Heart left ventricle (tissue), 16 donors: ENCODE results near the gene C1orf216. TPM values are rescaled to one million over a fixed set of nuclear protein-coding genes. Genes with fewer than 3 reads are reported as not detected.

Experiments used
- ATAC-seq, 4 donors: fragments of 200-7000 bp; cut with Tn5 transposase; one replicate each; pipeline ENCODE4 v1.9.1; 2020 to 2022; ENCODE audit warnings: moderate library complexity in 4 of 4, mild to moderate bottlenecking in 3 of 4, moderate number of reproducible peaks in 1 of 4
- DNase-seq, 5 donors: peaks; one replicate each; pipeline ENCODE4 v3.0.0-alpha.2; 2020
- H3K27ac ChIP-seq, 12 donors: fragments of 200-600 bp; sonication (generic) in 4 of 12; one replicate each; pipeline versions ENCODE4 v1.5.0 to v1.8.0; 2016 to 2022; ENCODE audit warnings: mild to moderate bottlenecking in 2 of 12
- H3K27me3 ChIP-seq, 9 donors: fragments of 200-600 bp; sonication (generic) in 2 of 9; one replicate each; pipeline versions ENCODE4 v1.5.1 to v1.8.0; 2016 to 2022; ENCODE audit warnings: mild to moderate bottlenecking in 3 of 9
- H3K36me3 ChIP-seq, 9 donors: fragments of 200-600 bp; sonication (generic) in 2 of 9; one replicate each; pipeline versions ENCODE4 v1.5.0 to v1.8.0; 2018 to 2022; ENCODE audit warnings: mild to moderate bottlenecking in 2 of 9
- H3K4me1 ChIP-seq, 12 donors: fragments of 200-600 bp; sonication (generic) in 4 of 12; one replicate each; pipeline versions ENCODE4 v1.5.0 to v1.8.0; 2016 to 2022; ENCODE audit warnings: mild to moderate bottlenecking in 3 of 12
- H3K4me3 ChIP-seq, 12 donors: fragments of 200-600 bp; sonication (generic) in 4 of 12; one replicate each; pipeline versions ENCODE4 v1.5.0 to v1.8.0; 2017 to 2022; ENCODE audit warnings: mild to moderate bottlenecking in 9 of 12, moderate library complexity in 4 of 12
- H3K9me3 ChIP-seq, 12 donors: fragments of 200-600 bp; sonication (generic) in 4 of 12; one replicate each; pipeline versions ENCODE4 v1.5.0 to v1.8.0; 2016 to 2022; ENCODE audit warnings: mild to moderate bottlenecking in 1 of 12
- CTCF ChIP-seq, 12 donors: fragments of 200-600 bp; sonication (generic) in 4 of 12; IDR thresholded peaks; one replicate each; pipeline versions ENCODE4 v1.5.0 to v1.8.0; 2018 to 2022; ENCODE audit warnings: antibody characterized with exemption in 12 of 12, mild to moderate bottlenecking in 5 of 12
- POLR2A ChIP-seq, 2 donors: fragments of 450-650 bp; IDR thresholded peaks; one replicate each; pipeline ENCODE4 v1.6.1; 2017; ENCODE audit warnings: antibody characterized with exemption in 2 of 2, mild to moderate bottlenecking in 2 of 2, moderate library complexity in 2 of 2
- WGBS, 4 donors: extraction: QIAGEN DNeasy Blood & Tissue Kit in 2 of 4; methylation state at CpG; one replicate each; pipeline versions ENCODE4 v1.1.5 to v1.1.7; 2013 to 2018; 5-methylcytosine and 5-hydroxymethylcytosine counted together
- intact Hi-C, 10 donors: fragments of 100-400 bp; cut with DNase I; formaldehyde crosslinking; loops; one replicate each; pipeline versions ENCODE4 v1.11.1 to v1.14.2; 2022
- polyA plus RNA-seq, 2 donors: library from polyadenylated mRNA; stranded (reverse); fragments of 200-250 nt; gene quantifications; one replicate each; pipeline ENCODE4 v1.2.3, GENCODE V29; 2013
- total RNA-seq, 9 donors: library from RNA; depleted of rRNA in 2 of 9; stranded (reverse); fragments of >200 nt in 2 of 9; fragmentation: NEBNext Ultra II Directional in 3 of 9; extraction: Animal tissue kit (Norgen Biotek cat#: 25700) in 3 of 9; gene quantifications; one replicate each; pipeline versions ENCODE4 v1.1.0 to v1.2.4, GENCODE V29; 2016 to 2023
- donor health status: ischemic (EF 13 %, LVEDD 7.1; RV severe dilation, severe dysfunction).
- donor health status: healthy with polysubstance abuse.
- donor health status: DM: no; HTN: yes; CAD: no.
- donor health status: DM: no; HTN: no; CAD: no.
- donor health status: ischemic (EF 25% LVEDD 6.9; RV normal size, moderate dysfunction).
- donor health status: ischemic (EF 25% LVEDD 5.7; RV mildly dilated, moderate dysfunction).
- donor health status: healthy.
- donor health status: DM: yes; HTN: yes; CAD: no.
- donor health status: ischemic (EF 35%, LVEDD 5.7; RV mildly dilated, moderate dysfunction).
- donor health status: nonischemic (EF 11% LVEDD 7.7; RV severe dilation, severe dysfunction).
- donor health status: DM: yes; HTN: yes; CAD: no.
- donor health status: PGD.
- donor health status: ischemic (EF 29% LVEDD 5.4; RV normal size, mild dysfunction).
- donor health status: nonischemic (EF 23%, LVEDD 6.1; RV moderate dilation, normal function).

C1orf216 gene
- total and polyA plus RNA-seq, 11 donors, result 5.1 to 14.7 (median 9.9) TPM

- whole genome bisulfite sequencing, 4 donors, result 50 to 51% (median 50%) methylated on average over 10 to 11 of the region's 11 CpGs
- TF ChIP-seq CTCF (IDR thresholded peaks at IDR 0.05) (peak; percentile 79 to 95 (median 85)), POLR2A (IDR thresholded peaks at IDR 0.05) (no peak)
- Histone ChIP-seq H3K27me3 (no peaks in the 10 kb centered on the region), H3K36me3 (no peaks in the 10 kb centered on the region), H3K27ac (no peak overlapping the region), H3K4me3 (no peak overlapping the region), H3K4me1 (peaks cover 0 to 3% (median 0%) of the 10 kb centered on the region in 12 donors), H3K9me3 (no peaks in the 10 kb centered on the region)
- intact Hi-C loops, result loop anchor here (1.0 to 10.0 kb wide), 7 partner anchors 46 to 522 kb away; no protein-coding TSS in a partner anchor
- DNase-seq (peak in 4 of 5 donors; percentile 36 to 56 (median 40)), ATAC-seq (peak; percentile 77 to 92 (median 87))
Measured at GRCh38 chr1:35726450-35727433, 8.1 kb upstream of the C1orf216 start.

GRCh38 chr1:35725596-35725995 lies 6.9 kb upstream of the C1orf216 start:
- Histone ChIP-seq H3K4me3 (no peak overlapping the region), H3K36me3 (no peaks in the 10 kb centered on the region), H3K27ac (no peak overlapping the region), H3K27me3 (no peaks in the 10 kb centered on the region), H3K9me3 (no peaks in the 10 kb centered on the region), H3K4me1 (peaks cover 0 to 3% (median 0%) of the 10 kb centered on the region in 12 donors)
- ATAC-seq (no peak), DNase-seq (no peak)
- 77 to 85% (median 83%) methylated on average over 10 of the region's 10 CpGs for WGBS, 4 donors
- intact Hi-C loops, result loop anchor here in 9 of 10 donors (5.0 to 10.0 kb wide), 5 partner anchors 47 to 521 kb away; no protein-coding TSS in a partner anchor
- TF ChIP-seq CTCF (IDR thresholded peaks at IDR 0.05) (no peak), POLR2A (IDR thresholded peaks at IDR 0.05) (no peak)

- peaks cover 0 to 38% (median 19%) of the 10 kb centered on the region in 12 donors for H3K4me1 ChIP-seq
- peak in 3 of 4 donors; percentile 33 to 65 (median 57) for ATAC-seq
Measured at GRCh38 chr1:35717911-35718476, 690 bp downstream of the C1orf216 start.

More at GRCh38 chr1:35717911-35718476, 690 bp downstream of the C1orf216 start:
- DNase-seq, result peak; percentile 55 to 70 (median 63)
- Histone ChIP-seq H3K27ac (peak overlapping the region in 11 of 12 donors; percentile 67 to 91 (median 81)), H3K4me3 (peak overlapping the region; percentile 59 to 100 (median 80)), H3K36me3 (peaks cover 0 to 25% (median 11%) of the 10 kb centered on the region in 9 donors), H3K27me3 (no peaks in the 10 kb centered on the region), H3K9me3 (no peaks in the 10 kb centered on the region)
- TF ChIP-seq POLR2A (IDR thresholded peaks at IDR 0.05) (peak in 1 of 2 donors; percentile 18), CTCF (IDR thresholded peaks at IDR 0.05) (no peak)
- intact Hi-C loops, result loop anchor here in 5 of 10 donors (2.0 to 10.0 kb wide), 6 partner anchors 54 to 266 kb away; partner anchors contain the start of genes PSMB2 (in 5 of the 5) and TFAP2E (in 2 of the 5)
- 9 to 14% (median 12%) methylated on average over 10 of the region's 10 CpGs for WGBS, 4 donors
